Measurements from ENCODE around the gene ZBTB34. TPM values are rescaled to one million over a fixed set of nuclear protein-coding genes. Genes with fewer than 3 reads are reported as not detected.

ZBTB34 gene
- total and polyA plus RNA-seq, 8 donors, result 9.9 to 25.3 (median 23.9) TPM

- DNase-seq (no peak), ATAC-seq (no peak)
- Histone ChIP-seq H3K9me3 (peaks cover 0 to 13% of the 10 kb centered on the region in 2 donors), H3K4me1 (no peaks in the 10 kb centered on the region), H3K27ac (no peak overlapping the region), H3K27me3 (no peaks in the 10 kb centered on the region), H3K36me3 (no peaks in the 10 kb centered on the region), H3K4me3 (no peak overlapping the region)
- no peak for TF ChIP-seq CTCF (IDR thresholded peaks at IDR 0.05)
- intact Hi-C loops (cut with DNase I), result no loop called here
These were observed 44.1 kb downstream of the ZBTB34 start for GRCh38 chr9:126904586-126904985.

GRCh38 chr9:126906091-126906490, 45.7 kb downstream of the ZBTB34 start:
- Histone ChIP-seq H3K4me1 (no peaks in the 10 kb centered on the region), H3K27ac (no peak overlapping the region), H3K36me3 (no peaks in the 10 kb centered on the region), H3K27me3 (no peaks in the 10 kb centered on the region), H3K4me3 (no peak overlapping the region), H3K9me3 (peaks cover 0 to 9% of the 10 kb centered on the region in 2 donors)
- no peak for DNase-seq
- TF ChIP-seq CTCF (IDR thresholded peaks at IDR 0.05), result no peak
- intact Hi-C loops (cut with DNase I), result no loop called here
- no peak for ATAC-seq

- intact Hi-C loops (cut with DNase I), result no loop called here
- no peak for ATAC-seq
- TF ChIP-seq CTCF (IDR thresholded peaks at IDR 0.05), result no peak
These were observed 46.6 kb downstream of the ZBTB34 start for GRCh38 chr9:126907058-126907457.

GRCh38 chr9:126914458-126915280, 54.2 kb downstream of the ZBTB34 start, which contains the start of gene RALGPS1:
TSS of gene RALGPS1 (plus strand) at chr9:126914782. CDS start at chr9:126962290, 47,508 bp downstream.
- Histone ChIP-seq H3K27ac (peak within 1 kb of the TSS in 1 of 2 donors; percentile 82), H3K9me3 (no peaks in the 10 kb centered on the region), H3K36me3 (no peaks in the 10 kb centered on the region), H3K4me1 (peaks cover 0 to 18% of the 10 kb centered on the region in 2 donors), H3K4me3 (peak within 1 kb of the TSS; percentile 32 to 48), H3K27me3 (peaks cover 0 to 12% of the 10 kb centered on the region in 2 donors)
- peak; percentile 97 for ATAC-seq
- peak; percentile 86 to 99 (median 95) for DNase-seq
- no peak for TF ChIP-seq CTCF (IDR thresholded peaks at IDR 0.05)
- intact Hi-C loops (cut with DNase I), result no loop called here

More at GRCh38 chr9:126907058-126907457, 46.6 kb downstream of the ZBTB34 start:
- no peak for DNase-seq
- Histone ChIP-seq H3K4me3 (no peak overlapping the region), H3K36me3 (no peaks in the 10 kb centered on the region), H3K27me3 (no peaks in the 10 kb centered on the region), H3K4me1 (no peaks in the 10 kb centered on the region), H3K27ac (no peak overlapping the region), H3K9me3 (peaks cover 0 to 2% of the 10 kb centered on the region in 2 donors)

DNA sequence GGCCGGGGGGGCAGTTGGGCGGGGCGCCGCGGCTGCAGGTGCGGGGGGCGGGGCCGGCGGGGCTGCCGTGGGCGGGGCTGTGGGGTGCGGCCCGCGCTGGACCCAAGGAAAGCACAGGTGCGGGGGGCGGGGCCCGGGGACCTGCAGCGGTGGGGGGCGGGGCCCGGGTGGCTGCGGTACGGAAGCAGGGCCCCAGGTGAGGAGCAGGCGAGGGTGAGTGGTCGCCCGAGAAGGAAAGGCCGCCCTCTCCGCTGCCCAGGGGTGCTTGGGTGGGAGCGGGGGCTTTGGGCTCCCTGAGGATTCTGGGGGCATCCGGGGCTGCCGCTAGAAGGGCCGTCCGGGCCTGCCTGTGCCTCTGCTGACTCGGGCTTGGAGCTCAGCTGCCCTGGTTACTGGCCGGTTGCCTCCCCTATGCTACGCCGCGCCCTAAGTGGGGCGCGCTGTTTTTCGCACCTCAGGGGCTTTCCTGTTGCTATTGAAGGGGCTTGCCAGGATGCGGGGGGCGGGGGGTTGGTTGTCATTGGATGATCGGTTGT, 54.9 kb downstream of the ZBTB34 start:
- Histone ChIP-seq H3K36me3 (no peaks in the 10 kb centered on the region), H3K27ac (no peak overlapping the region), H3K4me1 (peaks cover 0 to 18% of the 10 kb centered on the region in 2 donors), H3K4me3 (peak overlapping the region; percentile 32 to 48), H3K27me3 (peaks cover 0 to 12% of the 10 kb centered on the region in 2 donors), H3K9me3 (no peaks in the 10 kb centered on the region)
- ATAC-seq (peak; percentile 87), DNase-seq (peak in 3 of 4 donors; percentile 68 to 92 (median 76))
- TF ChIP-seq CTCF (IDR thresholded peaks at IDR 0.05), result no peak
- intact Hi-C loops (cut with DNase I), result no loop called here

Measured in left lung (tissue), 10 donors.